ENCODE measurements around the gene RIMBP2.

The RIMBP2 gene

GRCh38 chr12:130371296-130371695 is 344.8 kb downstream of the RIMBP2 start:
- no peak for DNase-seq (ENCODE audit: low read depth)

DNA sequence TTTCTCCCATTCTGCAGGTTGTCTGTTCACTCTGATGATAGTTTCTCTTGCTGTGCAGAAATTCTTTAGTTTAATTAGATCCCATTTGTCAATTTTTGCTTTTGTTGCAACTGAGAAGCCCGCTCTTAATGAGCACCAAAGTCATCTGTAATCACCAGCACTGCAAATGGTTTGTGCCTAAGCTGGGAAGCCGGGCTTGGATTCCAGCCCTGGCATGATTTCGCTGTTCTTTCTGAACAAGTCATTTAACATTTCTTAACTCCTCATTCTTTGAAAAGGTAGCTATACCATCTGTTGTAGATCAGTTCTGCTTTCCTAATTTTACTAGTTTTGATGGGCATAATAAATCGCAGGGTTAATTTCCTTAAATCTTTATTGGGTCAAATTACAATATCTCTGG is 346.3 kb downstream of the RIMBP2 start:
- DNase-seq (ENCODE audit: low read depth), result no peak

- no peak for DNase-seq (ENCODE audit: low read depth)
These were observed 348.6 kb downstream of the RIMBP2 start for GRCh38 chr12:130367523-130367922.

GRCh38 chr12:130367003-130367402 is 349.1 kb downstream of the RIMBP2 start:
- no peak for DNase-seq (ENCODE audit: low read depth)

- no peak for DNase-seq (ENCODE audit: low read depth)
These were observed 349.9 kb downstream of the RIMBP2 start for GRCh38 chr12:130366159-130366558.

GRCh38 chr12:130364578-130364977 is 351.5 kb downstream of the RIMBP2 start:
- no peak for DNase-seq (ENCODE audit: low read depth)

GRCh38 chr12:130362060-130362459 is 354.0 kb downstream of the RIMBP2 start:
- DNase-seq (ENCODE audit: low read depth), result no peak

DNA sequence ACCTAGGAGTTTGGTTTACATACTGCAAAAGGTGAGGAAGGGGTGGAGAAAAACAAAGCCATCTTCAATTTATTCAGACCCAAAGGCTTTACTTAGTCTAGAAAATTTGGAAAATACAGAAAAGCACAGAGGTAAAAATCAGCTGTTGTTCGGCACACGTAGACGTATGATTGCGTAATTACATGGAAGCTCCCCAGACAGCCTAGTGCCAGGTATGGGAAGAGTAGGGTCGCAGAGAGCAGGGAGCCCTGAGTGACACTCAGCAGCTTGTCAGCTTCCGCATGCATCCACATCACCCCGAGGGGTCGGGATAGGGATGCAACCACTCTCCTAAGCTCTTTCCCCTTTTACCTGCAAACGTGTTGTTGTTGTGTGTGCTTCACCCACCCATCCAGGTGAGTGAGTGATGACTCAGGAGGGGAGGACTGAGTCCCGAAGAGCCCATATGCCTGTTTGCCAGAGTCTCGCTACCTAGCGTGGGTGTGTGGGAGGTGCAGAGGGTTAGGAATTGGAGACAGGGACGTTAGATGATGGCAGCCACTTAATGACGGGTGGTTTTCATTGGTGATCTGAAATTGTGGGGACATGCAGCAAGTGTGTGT is 358.3 kb downstream of the RIMBP2 start:
- DNase-seq (ENCODE audit: low read depth), result no peak

GRCh38 chr12:130357241-130357640 is 358.9 kb downstream of the RIMBP2 start:
- no peak for DNase-seq (ENCODE audit: low read depth)

- no peak for DNase-seq (ENCODE audit: low read depth)
These were observed 359.9 kb downstream of the RIMBP2 start for GRCh38 chr12:130356222-130356621.

DNA sequence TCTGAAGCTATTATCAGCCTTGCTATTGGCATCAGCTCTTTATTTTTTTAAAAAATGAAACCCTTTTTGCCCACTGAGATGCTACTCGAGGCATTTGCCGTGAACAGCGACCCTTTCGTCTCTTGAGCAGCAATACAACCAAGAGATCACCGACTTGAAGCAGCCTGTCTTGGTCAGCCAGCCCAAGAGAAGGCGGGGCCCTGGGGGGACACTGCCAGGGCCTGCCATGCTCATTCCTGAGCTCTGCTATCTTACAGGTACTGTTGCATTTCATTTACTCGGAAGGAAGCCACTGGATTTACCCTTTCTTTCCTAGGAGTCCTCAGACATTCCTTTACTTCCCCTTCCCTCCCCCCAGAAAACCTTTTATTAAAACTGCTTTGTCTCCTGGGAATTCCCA is 361.7 kb downstream of the RIMBP2 start:
- DNase-seq (ENCODE audit: low read depth), result no peak

- DNase-seq (ENCODE audit: low read depth), result no peak
These were observed 363.0 kb downstream of the RIMBP2 start for GRCh38 chr12:130353081-130353480.

GRCh38 chr12:130351326-130351725 is 364.8 kb downstream of the RIMBP2 start:
- no peak for DNase-seq (ENCODE audit: low read depth)

- no peak for DNase-seq (ENCODE audit: low read depth)
These were observed 365.4 kb downstream of the RIMBP2 start for GRCh38 chr12:130350715-130351114.

DNA sequence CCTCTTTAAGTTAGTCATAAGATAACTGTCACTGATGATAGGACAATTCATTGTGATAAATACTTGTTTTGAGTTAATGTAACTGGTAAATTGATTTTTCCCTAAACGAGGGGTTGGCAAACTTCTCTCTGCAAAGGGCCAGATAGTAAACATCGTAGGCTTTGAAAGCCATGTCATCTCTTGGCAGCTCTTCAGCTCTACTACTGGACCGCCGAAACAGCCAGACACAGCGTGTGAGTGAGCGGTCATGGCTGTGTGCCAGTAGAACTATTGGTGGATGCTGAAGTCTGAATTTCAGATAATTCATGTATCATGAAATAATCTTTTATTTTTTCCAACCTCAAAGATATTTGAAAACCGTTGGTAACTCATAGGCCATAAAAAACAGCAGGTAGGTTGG is 368.5 kb downstream of the RIMBP2 start:
- no peak for DNase-seq (ENCODE audit: low read depth)
